Panc1 (cell line): ENCODE measurements around the gene MAPK4. TPM values are rescaled to one million over a fixed set of nuclear protein-coding genes. Genes with fewer than 3 reads are reported as not detected.

Source experiments
- ATAC-seq: fragments of 200-7000 bp; cut with Tn5 transposase; 2 replicates; pipeline ENCODE4 v1.9.1; 2020; ENCODE audit warnings: mild to moderate bottlenecking, moderate library complexity
- BruUV-seq: library from RNA; stranded (reverse); fragments of 400-500 nt; replicated peaks from 2 replicates; lab custom pipeline; 2021; lab: Mats Ljungman, UMichigan
- CTCF ChIA-PET: fragments of 300-600 bp; sonication (Branson Sonifier 250); formaldehyde crosslinking; loops from one replicate; lab custom pipeline; 2022; ENCODE audit warnings: antibody characterized with exemption; lab: Charles Lee
- POLR2A ChIA-PET: fragments of 300-600 bp; sonication (Branson Sonifier 250); formaldehyde crosslinking; loops from one replicate; lab custom pipeline; 2022; ENCODE audit warnings: antibody characterized with exemption; lab: Charles Lee
- DNase-seq: peaks from one replicate; pipeline ENCODE4 v3.0.0-alpha.2; 2010; ENCODE audit warnings: low read depth, low spot score
- H3K27ac ChIP-seq: 2 replicates; pipeline ENCODE4 v1.5.1; 2011; ENCODE audit warnings: mild to moderate bottlenecking, low read length, inconsistent platforms
- H3K27me3 ChIP-seq: fragments of 200-500 bp; sonication (Bioruptor generic); 2 replicates; pipeline ENCODE4 v1.6.0; 2014; ENCODE audit warnings: low read length, inconsistent platforms; ENCODE audit not compliant: control insufficient read depth, insufficient read depth
- H3K36me3 ChIP-seq: fragments of 200-500 bp; sonication (Bioruptor generic); 2 replicates; pipeline ENCODE4 v1.5.1; 2014; ENCODE audit warnings: inconsistent platforms, mild to moderate bottlenecking, low read length, moderate library complexity; ENCODE audit not compliant: control insufficient read depth, insufficient read depth
- H3K4me1 ChIP-seq: 2 replicates; pipeline ENCODE4 v1.5.1; 2011; ENCODE audit warnings: inconsistent platforms, mild to moderate bottlenecking, low read length, moderate library complexity; ENCODE audit not compliant: control insufficient read depth, insufficient read depth
- H3K4me3 ChIP-seq, 2 experiments: 2 replicates each; pipeline ENCODE4 v1.5.1; 2011 to 2012; ENCODE audit warnings: low read depth in 2 of 2, low read length in 2 of 2, mild to moderate bottlenecking in 2 of 2, inconsistent platforms in 1 of 2, moderate library complexity in 1 of 2
- H3K9me3 ChIP-seq: fragments of 200-500 bp; sonication (Bioruptor generic); 2 replicates; pipeline ENCODE4 v1.5.1; 2014; ENCODE audit warnings: low read depth, mild to moderate bottlenecking, inconsistent platforms, low read length, moderate library complexity; ENCODE audit not compliant: control insufficient read depth, insufficient read depth
- POLR2AphosphoS5 ChIP-seq: IDR thresholded peaks from 2 replicates; pipeline ENCODE4 v1.6.1; 2012; ENCODE audit warnings: mild to moderate bottlenecking, low read depth, low read length, moderate library complexity
- REST ChIP-seq, 2 experiments: IDR thresholded peaks; 2 replicates each; pipeline ENCODE4 v1.6.1; 2011 to 2012; ENCODE audit warnings: low read depth in 2 of 2, control low read depth in 1 of 2, low read length in 1 of 2, mild to moderate bottlenecking in 1 of 2, moderate library complexity in 1 of 2; ENCODE audit not compliant: insufficient read depth in 1 of 2
- SIN3A ChIP-seq: IDR thresholded peaks from 2 replicates; pipeline ENCODE4 v1.6.1; 2012; ENCODE audit warnings: low read depth, mild to moderate bottlenecking, low read length, moderate library complexity, borderline replicate concordance; ENCODE audit not compliant: insufficient read depth
- TCF7L2 ChIP-seq: IDR thresholded peaks from 2 replicates; pipeline ENCODE4 v1.6.1; 2011; ENCODE audit warnings: mild to moderate bottlenecking, low read depth, low read length, inconsistent platforms
- in situ Hi-C: cut with HindIII; loops from 2 replicates; pipeline ENCODE4 v1.10.0; 2016; ENCODE audit warnings: low sequenced_read_pairs, low pct_unique_long_range_greater_than_20kb
- intact Hi-C: fragments of 100-400 bp; cut with micrococcal nuclease; formaldehyde crosslinking; loops from one replicate; pipeline ENCODE4 v1.10.0; 2022; ENCODE audit not compliant: unreplicated experiment
- total RNA-seq: library from RNA; stranded (reverse); gene quantifications from one replicate; pipeline ENCODE4 v1.2.1, GENCODE V29; 2021; ENCODE audit not compliant: unreplicated experiment
- TF ChIP-seq, protein P1 (sequence below): fragments of 450-650 bp; IDR thresholded peaks from 2 replicates; pipeline ENCODE4 v1.5.1; 2017; ENCODE audit warnings: mild to moderate bottlenecking

The MAPK4 gene
- total RNA-seq, 1 experiment from 2014 or later, result not detected

GRCh38 chr18:50769463-50769862 is 209.6 kb downstream of the MAPK4 start:
- no peak for DNase-seq

DNA sequence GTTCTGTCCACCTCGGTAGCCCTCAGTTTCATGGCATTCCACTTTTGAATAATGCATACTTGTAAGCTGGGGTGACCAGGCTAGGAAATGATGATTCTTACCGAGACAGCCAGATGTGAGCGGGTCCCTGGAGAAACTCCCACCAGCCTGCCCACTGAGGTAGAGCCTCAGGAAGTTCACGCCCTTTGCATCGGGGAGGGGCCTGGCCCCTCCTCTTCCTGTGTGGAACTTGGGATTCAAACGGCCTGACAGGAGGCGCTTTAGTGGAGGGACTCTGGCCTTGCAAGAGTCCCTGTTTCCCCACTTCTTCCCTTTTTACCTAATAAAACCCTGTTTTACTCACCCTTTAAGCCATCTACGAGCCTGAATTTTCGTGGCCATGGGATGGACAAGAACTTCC is 215.3 kb downstream of the MAPK4 start:
- ChIA-PET POLR2A (no interaction called here), CTCF (no interaction called here)
- DNase-seq (no peak), ATAC-seq (no peak)
- TF ChIP-seq POLR2AphosphoS5, result no peak
- TF ChIP-seq, protein P1, sequence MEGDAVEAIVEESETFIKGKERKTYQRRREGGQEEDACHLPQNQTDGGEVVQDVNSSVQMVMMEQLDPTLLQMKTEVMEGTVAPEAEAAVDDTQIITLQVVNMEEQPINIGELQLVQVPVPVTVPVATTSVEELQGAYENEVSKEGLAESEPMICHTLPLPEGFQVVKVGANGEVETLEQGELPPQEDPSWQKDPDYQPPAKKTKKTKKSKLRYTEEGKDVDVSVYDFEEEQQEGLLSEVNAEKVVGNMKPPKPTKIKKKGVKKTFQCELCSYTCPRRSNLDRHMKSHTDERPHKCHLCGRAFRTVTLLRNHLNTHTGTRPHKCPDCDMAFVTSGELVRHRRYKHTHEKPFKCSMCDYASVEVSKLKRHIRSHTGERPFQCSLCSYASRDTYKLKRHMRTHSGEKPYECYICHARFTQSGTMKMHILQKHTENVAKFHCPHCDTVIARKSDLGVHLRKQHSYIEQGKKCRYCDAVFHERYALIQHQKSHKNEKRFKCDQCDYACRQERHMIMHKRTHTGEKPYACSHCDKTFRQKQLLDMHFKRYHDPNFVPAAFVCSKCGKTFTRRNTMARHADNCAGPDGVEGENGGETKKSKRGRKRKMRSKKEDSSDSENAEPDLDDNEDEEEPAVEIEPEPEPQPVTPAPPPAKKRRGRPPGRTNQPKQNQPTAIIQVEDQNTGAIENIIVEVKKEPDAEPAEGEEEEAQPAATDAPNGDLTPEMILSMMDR, result no peak
- TF ChIP-seq REST (IDR thresholded peaks at IDR 0.05; ENCODE audit: insufficient read depth in 1 of 2, low read depth in 2 of 2, low read length in 1 of 2), result no peak
- no peak for TF ChIP-seq TCF7L2
- no peak for TF ChIP-seq SIN3A
- intact Hi-C loops, result no loop called here
- no peaks in the 10 kb centered on the region for H3K4me1 ChIP-seq
- no TSS peak for BruUV-seq
- no peak overlapping the region for H3K4me3 ChIP-seq
- in situ Hi-C loops, result no loop called here
- no peak overlapping the region for H3K27ac ChIP-seq
- H3K27me3 ChIP-seq, result no peaks in the 10 kb centered on the region
- no peaks in the 10 kb centered on the region for H3K9me3 ChIP-seq
- no peaks in the 10 kb centered on the region for H3K36me3 ChIP-seq

More at GRCh38 chr18:50769463-50769862, 209.6 kb downstream of the MAPK4 start:
- intact Hi-C loops (no loop called here), in situ Hi-C loops (no loop called here)
- ChIA-PET CTCF (no interaction called here), POLR2A (no interaction called here)
- BruUV-seq, result no TSS peak
- no peak for TF ChIP-seq SIN3A
- no peak for TF ChIP-seq POLR2AphosphoS5
- TF ChIP-seq, protein P1, result no peak
- TF ChIP-seq TCF7L2, result no peak
- TF ChIP-seq REST (IDR thresholded peaks at IDR 0.05; ENCODE audit: insufficient read depth in 1 of 2, low read depth in 2 of 2, low read length in 1 of 2), result no peak
- no peak overlapping the region for H3K27ac ChIP-seq
- no peaks in the 10 kb centered on the region for H3K4me1 ChIP-seq
- H3K4me3 ChIP-seq, result no peak overlapping the region
- ATAC-seq, result no peak
- no peaks in the 10 kb centered on the region for H3K27me3 ChIP-seq
- no peaks in the 10 kb centered on the region for H3K36me3 ChIP-seq
- no peaks in the 10 kb centered on the region for H3K9me3 ChIP-seq
